Natural killer cell (primary cell): ENCODE measurements around the gene MORF4L1. TPM values are rescaled to one million over a fixed set of nuclear protein-coding genes. Genes with fewer than 3 reads are reported as not detected.

Source experiments
- ATAC-seq, 3 donors: fragments of 150-1000 bp in 2 of 3; fragments of 200-7000 bp in 1 of 3; cut with Tn5 transposase; 1 replicate in 1 of 3; 2 replicates in 2 of 3; pipeline ENCODE4 v1.10.0; 2021; ENCODE audit warnings: mild to moderate bottlenecking in 2 of 3, moderate library complexity in 2 of 3
- DNase-seq, 2 donors: peaks; one replicate each; pipeline versions ENCODE4 v3.0.0 to v3.0.0-alpha.2; 2013 to 2021; ENCODE audit warnings: mixed read lengths in 1 of 2
- H3K27ac ChIP-seq: one replicate; pipeline ENCODE4 v1.5.1; 2013; ENCODE audit warnings: mild to moderate bottlenecking, low read length
- H3K27me3 ChIP-seq: one replicate; pipeline ENCODE4 v1.6.1; 2013; ENCODE audit warnings: low read length; ENCODE audit not compliant: control insufficient read depth, insufficient read depth
- H3K36me3 ChIP-seq: one replicate; pipeline ENCODE4 v1.6.1; 2013; ENCODE audit warnings: low read length; ENCODE audit not compliant: control insufficient read depth, insufficient read depth
- H3K4me1 ChIP-seq: one replicate; pipeline ENCODE4 v1.6.1; 2013; ENCODE audit warnings: low read length; ENCODE audit not compliant: control insufficient read depth, insufficient read depth
- H3K4me3 ChIP-seq: one replicate; pipeline ENCODE4 v1.5.1; 2013; ENCODE audit warnings: low read length
- H3K9me3 ChIP-seq: one replicate; pipeline ENCODE4 v1.6.1; 2013; ENCODE audit warnings: low read length; ENCODE audit not compliant: control insufficient read depth, insufficient read depth
- H3K27ac Mint-ChIP-seq, 2 donors: one replicate each; pipeline ENCODE4 v1.8.0; 2022; ENCODE audit warnings: mild to moderate bottlenecking in 2 of 2, mixed read lengths in 2 of 2, moderate library complexity in 1 of 2
- H3K27me3 Mint-ChIP-seq, 2 donors: one replicate each; pipeline ENCODE4 v1.8.0; 2022; ENCODE audit warnings: low read depth in 2 of 2, mixed read lengths in 2 of 2
- H3K36me3 Mint-ChIP-seq: one replicate; pipeline ENCODE4 v1.8.0; 2022; ENCODE audit warnings: mixed read lengths
- H3K4me1 Mint-ChIP-seq, 2 donors: one replicate each; pipeline ENCODE4 v1.8.0; 2022; ENCODE audit warnings: mixed read lengths in 2 of 2
- H3K4me3 Mint-ChIP-seq: one replicate; pipeline ENCODE4 v1.8.0; 2022; ENCODE audit warnings: mild to moderate bottlenecking, moderate library complexity, mixed read lengths
- H3K9me3 Mint-ChIP-seq, 2 donors: one replicate each; pipeline ENCODE4 v1.8.0; 2022; ENCODE audit warnings: mixed read lengths in 2 of 2
- CTCF ChIP-seq: fragments of 200-600 bp; IDR thresholded peaks from one replicate; pipeline ENCODE4 v1.8.0; 2022; ENCODE audit warnings: antibody characterized with exemption
- WGBS: methylation state at CpG from one replicate; pipeline ENCODE4 v1.1.7; 2013; ENCODE audit warnings: missing lambda C conversion rate; ENCODE audit not compliant: insufficient coverage; 5-methylcytosine and 5-hydroxymethylcytosine counted together
- intact Hi-C: fragments of 100-400 bp; cut with micrococcal nuclease; formaldehyde crosslinking; loops from one replicate; pipeline ENCODE4 v1.14.2; 2022
- total RNA-seq, 4 donors: library from RNA; stranded (reverse); fragments of 120-200 nt in 1 of 4; gene quantifications; one replicate each; pipeline versions ENCODE4 v1.2.3 to v1.2.4, GENCODE V29; 2013 to 2022

MORF4L1 gene
- total RNA-seq = 100 to 1,000 TPM; 316 to 348 (median 329) TPM
- 251 TPM for total RNA-seq (2013)

DNA sequence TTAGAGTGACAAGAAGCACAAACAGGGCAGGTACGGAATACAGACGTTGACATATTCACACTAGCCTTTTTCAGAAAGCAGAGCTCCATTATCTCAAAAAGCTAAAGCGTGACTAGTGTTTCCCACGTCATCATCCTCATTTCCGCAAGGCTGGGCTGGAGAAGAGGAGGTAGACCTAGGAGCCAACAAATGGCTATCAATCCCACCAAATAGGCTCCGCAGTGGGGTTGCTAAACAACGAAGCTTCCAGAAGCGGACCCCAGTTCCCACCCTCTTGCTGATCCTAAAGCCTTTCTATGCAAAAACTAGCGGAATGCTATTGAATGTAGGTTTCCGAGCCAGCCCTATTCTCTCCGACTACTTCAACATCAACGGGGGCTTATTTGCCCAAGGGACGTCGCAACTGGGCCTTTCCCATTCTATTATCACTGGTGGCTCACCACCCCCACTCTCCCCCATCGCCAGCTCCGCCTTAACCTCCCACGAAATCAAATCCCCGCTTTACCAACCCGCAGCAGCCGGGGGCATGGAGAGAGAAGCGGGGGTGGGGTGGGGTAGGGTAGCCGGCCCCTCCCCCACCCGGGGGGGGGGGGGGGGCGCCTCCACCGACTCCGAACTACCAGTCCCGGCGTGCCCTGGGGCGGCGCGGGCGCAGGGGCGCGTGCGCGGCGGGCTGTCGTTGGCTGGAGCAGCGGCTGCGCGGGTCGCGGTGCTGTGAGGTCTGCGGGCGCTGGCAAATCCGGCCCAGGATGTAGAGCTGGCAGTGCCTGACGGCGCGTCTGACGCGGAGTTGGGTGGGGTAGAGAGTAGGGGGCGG lies at the start of gene MORF4L1:
MORF4L1 (plus strand) TSS at position 736 of the 817 bp plus-strand sequence. CDS start 128 bp downstream, outside the sequence.
- no peaks in the 10 kb centered on the region for H3K27me3 Mint-ChIP-seq
- peaks cover 6% of the 10 kb centered on the region for H3K36me3 Mint-ChIP-seq
- Histone ChIP-seq H3K27me3 (no peaks in the 10 kb centered on the region), H3K4me1 (peaks cover 32% of the 10 kb centered on the region), H3K4me3 (peak within 1 kb of the TSS; percentile 92), H3K27ac (peak within 1 kb of the TSS; percentile 98), H3K36me3 (no peaks in the 10 kb centered on the region), H3K9me3 (no peaks in the 10 kb centered on the region)
- peaks cover 32 to 33% of the 10 kb centered on the region in 2 donors for H3K4me1 Mint-ChIP-seq
- 15% methylated on average over 45 of the region's 52 CpGs for WGBS
- no peak for TF ChIP-seq CTCF
- DNase-seq (peak; percentile 96 to 98), ATAC-seq (peak; percentile 76 to 91 (median 81))
- H3K27ac Mint-ChIP-seq = peak within 1 kb of the TSS; percentile 99 to 100
- H3K9me3 Mint-ChIP-seq = no peaks in the 10 kb centered on the region
- peak within 1 kb of the TSS; percentile 96 for H3K4me3 Mint-ChIP-seq
- intact Hi-C loops = loop anchor here (2.0 kb wide), 1 partner anchor 332 kb away; the partner anchor contains the start of gene PSMA4

DNA sequence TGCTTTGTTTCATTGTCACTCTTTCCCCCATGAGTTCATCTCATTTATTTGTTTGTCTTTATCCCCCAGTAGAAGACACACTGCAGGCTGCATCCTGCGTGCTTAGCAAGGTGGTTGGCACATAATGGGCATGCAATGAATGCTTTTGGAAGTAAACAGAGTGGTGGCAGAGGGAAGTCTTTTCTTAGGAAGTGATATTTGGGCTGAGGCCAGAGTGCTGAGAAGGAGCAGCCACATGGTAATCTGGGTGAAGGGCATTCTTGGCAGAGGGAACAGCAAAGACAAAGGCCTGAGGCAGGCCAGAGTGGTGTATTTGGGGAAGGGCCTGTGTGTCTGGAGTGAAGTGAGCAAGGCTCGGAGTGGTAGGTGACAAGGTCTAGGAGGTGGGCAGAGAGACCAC lies 43.8 kb upstream of the MORF4L1 start:
- WGBS = 100% methylated on average over 2 of the region's 2 CpGs
- H3K36me3 ChIP-seq = no peaks in the 10 kb centered on the region
- Mint-ChIP-seq H3K4me1 (peaks cover 8 to 9% of the 10 kb centered on the region in 2 donors), H3K36me3 (no peaks in the 10 kb centered on the region), H3K27ac (no peak overlapping the region), H3K9me3 (no peaks in the 10 kb centered on the region), H3K27me3 (peaks cover 11 to 20% of the 10 kb centered on the region in 2 donors), H3K4me3 (peak overlapping the region; percentile 26)
- intact Hi-C loops = no loop called here
- no peak for ATAC-seq
- H3K9me3 ChIP-seq = no peaks in the 10 kb centered on the region
- H3K27me3 ChIP-seq = no peaks in the 10 kb centered on the region
- DNase-seq = no peak
- H3K4me1 ChIP-seq = peaks cover 12% of the 10 kb centered on the region
- H3K4me3 ChIP-seq = no peak overlapping the region
- H3K27ac ChIP-seq = no peak overlapping the region
- TF ChIP-seq CTCF = no peak

DNA sequence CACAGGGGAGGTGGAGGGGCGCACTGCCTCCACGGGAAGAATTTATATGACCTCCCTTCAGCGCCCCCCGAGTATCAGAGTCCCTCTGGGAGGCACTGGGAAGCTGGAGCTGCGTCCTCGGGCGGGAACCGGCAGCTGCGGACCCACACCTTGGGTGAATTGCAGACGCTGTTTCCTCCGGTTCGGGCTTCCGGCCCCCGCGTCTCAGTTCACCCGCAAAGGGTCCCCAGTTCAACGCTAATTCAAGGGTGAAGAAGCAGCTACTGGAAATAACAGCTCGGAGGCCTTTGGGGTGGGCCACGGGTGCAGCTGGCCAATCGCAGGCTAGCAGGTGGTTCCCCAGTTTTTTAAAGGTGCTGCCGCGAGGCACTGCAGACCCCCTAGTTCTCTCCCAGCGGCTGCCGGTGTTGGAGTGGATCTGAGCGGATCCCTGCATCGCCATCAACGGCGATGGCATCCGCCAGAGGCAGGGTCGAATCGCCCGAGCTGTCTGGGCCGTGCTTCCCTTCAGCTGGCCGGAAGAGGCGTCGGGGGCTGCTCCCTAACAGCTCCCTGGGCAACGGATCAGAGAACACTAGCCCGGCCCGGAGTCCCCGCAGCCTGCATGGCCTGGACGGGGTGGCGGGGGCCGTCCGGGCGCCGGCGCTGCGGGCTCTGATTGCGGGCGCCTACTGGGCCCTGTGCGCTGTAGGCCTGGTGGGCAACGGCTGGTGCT lies 42.0 kb upstream of the MORF4L1 start:
- peak in 1 of 2 donors; percentile 33 for DNase-seq
- WGBS = 21% methylated on average over 52 of the region's 52 CpGs
- Mint-ChIP-seq H3K9me3 (no peaks in the 10 kb centered on the region), H3K27me3 (peaks cover 11 to 20% of the 10 kb centered on the region in 2 donors), H3K27ac (peak overlapping the region in 1 of 2 donors; percentile 51), H3K4me3 (peak overlapping the region; percentile 80), H3K36me3 (no peaks in the 10 kb centered on the region), H3K4me1 (peaks cover 8 to 9% of the 10 kb centered on the region in 2 donors)
- Histone ChIP-seq H3K27me3 (no peaks in the 10 kb centered on the region), H3K36me3 (no peaks in the 10 kb centered on the region), H3K4me3 (peak overlapping the region; percentile 50), H3K4me1 (peaks cover 12% of the 10 kb centered on the region), H3K27ac (no peak overlapping the region), H3K9me3 (no peaks in the 10 kb centered on the region)
- TF ChIP-seq CTCF = no peak
- ATAC-seq = peak; percentile 36 to 77 (median 58)
- intact Hi-C loops = no loop called here
